GM12878 (cell line): Measurements from ENCODE around the gene LYPD6. TPM values are rescaled to one million over a fixed set of nuclear protein-coding genes. Genes with fewer than 3 reads are reported as not detected.

Source experiments
- ATAC-seq: fragments of 200-7000 bp; cut with Tn5 transposase; 3 replicates; pipeline ENCODE4 v1.9.1; 2020; ENCODE audit warnings: mild to moderate bottlenecking, moderate library complexity
- BruUV-seq: library from RNA; stranded (reverse); fragments of 400-500 nt; replicated peaks from 2 replicates; lab custom pipeline; 2021; lab: Mats Ljungman, UMichigan
- CTCF ChIA-PET: fragments of 300-600 bp; sonication (Branson Sonifier 250); formaldehyde crosslinking; extraction: SDS; loops from one replicate; lab custom pipeline; 2021; ENCODE audit warnings: inconsistent platforms; lab: Yijun Ruan, JAX
- POLR2A ChIA-PET: fragments of 350-600 bp; formaldehyde crosslinking; extraction: SDS; loops from one replicate; lab custom pipeline; 2021; ENCODE audit warnings: inconsistent platforms; lab: Charles Lee
- RAD21 ChIA-PET: fragments of 300-600 bp; sonication (Branson Sonifier 250); formaldehyde crosslinking; loops from one replicate; lab custom pipeline; 2023; ENCODE audit warnings: antibody characterized with exemption; ENCODE audit not compliant: unreplicated experiment; lab: Charles Lee
- SMC1A ChIA-PET: fragments of 300-600 bp; sonication (Branson Sonifier 250); formaldehyde crosslinking; loops from one replicate; lab custom pipeline; 2023; ENCODE audit not compliant: unreplicated experiment, uncharacterized antibody; lab: Charles Lee
- DNase-seq: peaks from one replicate; pipeline ENCODE4 v3.0.0-alpha.2; 2011; ENCODE audit warnings: low read depth, low spot score
- FAIRE-seq: peaks from 3 replicates; lab custom pipeline; 2011; peaks lifted over from hg19 to GRCh38; lab: Jason Lieb, UNC
- H2AFZ ChIP-seq: 2 replicates; pipeline ENCODE4 v1.6.0; 2011; ENCODE audit warnings: low read depth, low read length, control low read depth; ENCODE audit not compliant: control insufficient read depth
- H3K27ac ChIP-seq: 2 replicates; pipeline ENCODE4 v1.5.1; 2011; ENCODE audit warnings: control low read depth; ENCODE audit not compliant: control insufficient read depth, insufficient read depth
- H3K27me3 ChIP-seq, 2 experiments: replicated peaks in 1 of 2; 2 replicates each; pipeline versions ENCODE4 v1.6.0 to v1.6.1; 2011; ENCODE audit warnings: low read length in 1 of 2; ENCODE audit not compliant: control insufficient read depth in 2 of 2, insufficient read depth in 2 of 2
- H3K36me3 ChIP-seq, 2 experiments: 2 replicates each; pipeline ENCODE4 v1.5.1; 2011; ENCODE audit warnings: low read length in 1 of 2; ENCODE audit not compliant: control insufficient read depth in 2 of 2, insufficient read depth in 2 of 2
- H3K4me1 ChIP-seq: 2 replicates; pipeline ENCODE4 v1.6.1; 2011; ENCODE audit warnings: mild to moderate bottlenecking, low read length, moderate library complexity, mixed read lengths; ENCODE audit not compliant: control insufficient read depth, insufficient read depth
- H3K4me2 ChIP-seq: 2 replicates; pipeline ENCODE4 v1.6.0; 2011; ENCODE audit warnings: control low read depth; ENCODE audit not compliant: control insufficient read depth, insufficient read depth
- H3K4me3 ChIP-seq: fragments of 200-600 bp; sonication (generic); 2 replicates; pipeline ENCODE4 v1.5.1; 2016
- H3K79me2 ChIP-seq: 2 replicates; pipeline ENCODE4 v1.6.0; 2011; ENCODE audit warnings: low read length; ENCODE audit not compliant: control insufficient read depth, insufficient read depth
- H3K9ac ChIP-seq: 2 replicates; pipeline ENCODE4 v1.8.0; 2011; ENCODE audit warnings: low read length, control low read depth, mixed read lengths; ENCODE audit not compliant: control insufficient read depth, insufficient read depth
- H3K9me3 ChIP-seq: replicated peaks from 3 replicates; pipeline ENCODE4 v1.5.1; 2011; ENCODE audit warnings: mild to moderate bottlenecking, low read length; ENCODE audit not compliant: control insufficient read depth, insufficient read depth
- H4K20me1 ChIP-seq: 2 replicates; pipeline ENCODE4 v1.6.0; 2011; ENCODE audit not compliant: control insufficient read depth, insufficient read depth
- ASH2L ChIP-seq: fragments of 300-600, 200-600 bp; sonication (generic); IDR thresholded peaks from 2 replicates; pipeline ENCODE4 v1.6.1; 2017; ENCODE audit warnings: low read depth, mild to moderate bottlenecking, borderline replicate concordance
- ATF7 ChIP-seq: fragments of 450-650 bp; IDR thresholded peaks from 2 replicates; pipeline ENCODE4 v1.6.1; 2016; ENCODE audit warnings: low read depth, mild to moderate bottlenecking
- BRCA1 ChIP-seq: IDR thresholded peaks from 2 replicates; pipeline ENCODE4 v1.6.1; 2011; ENCODE audit warnings: low read depth, low read length, improper control_type of control experiment
- CREM ChIP-seq: IDR thresholded peaks from 2 replicates; pipeline ENCODE4 v1.6.1; 2014; ENCODE audit warnings: antibody characterized with exemption, low read depth
- DPF2 ChIP-seq: fragments of 450-650 bp; IDR thresholded peaks from 2 replicates; pipeline ENCODE4 v1.6.1; 2017; ENCODE audit warnings: mild to moderate bottlenecking
- FOXK2 ChIP-seq: fragments of 450-650 bp; IDR thresholded peaks from 2 replicates; pipeline ENCODE4 v1.6.1; 2017; ENCODE audit warnings: mild to moderate bottlenecking, moderate library complexity
- FOXM1 ChIP-seq: IDR thresholded peaks from 2 replicates; pipeline ENCODE4 v1.6.1; 2012; ENCODE audit warnings: low read depth, mild to moderate bottlenecking, inconsistent platforms, low read length, moderate library complexity
- HDAC6 ChIP-seq: fragments of 200-600 bp; sonication (generic); IDR thresholded peaks from one replicate; pipeline ENCODE4 v1.8.0; 2017; ENCODE audit warnings: antibody characterized with exemption; ENCODE audit not compliant: unreplicated experiment
- RFX5 ChIP-seq: IDR thresholded peaks from 2 replicates; pipeline ENCODE4 v1.6.1; 2011; ENCODE audit warnings: low read depth, low read length, improper control_type of control experiment
- TCF12 ChIP-seq: IDR thresholded peaks from 2 replicates; pipeline ENCODE4 v1.6.1; 2011; ENCODE audit warnings: low read depth, mild to moderate bottlenecking, low read length
- ZSCAN29 ChIP-seq: fragments of 450-650 bp; IDR thresholded peaks from 2 replicates; pipeline ENCODE4 v1.6.1; 2017; ENCODE audit warnings: mild to moderate bottlenecking, moderate library complexity
- WGBS: methylation state at CpG from one replicate; pipeline ENCODE4 v1.1.6; 2016; ENCODE audit warnings: low lambda C conversion rate; ENCODE audit not compliant: insufficient replicate concordance, insufficient coverage; ENCODE audit errors: missing lambda C conversion rate; 5-methylcytosine and 5-hydroxymethylcytosine counted together
- in situ Hi-C: fragments of 300-500 bp; cut with MboI; formaldehyde crosslinking; loops from 9 replicates; pipeline ENCODE4 v1.14.3; 2018; ENCODE audit warnings: mixed read lengths
- intact Hi-C: fragments of 100-400 bp; cut with micrococcal nuclease; formaldehyde crosslinking; loops from one replicate; pipeline ENCODE4 v1.14.2; 2022; ENCODE audit not compliant: unreplicated experiment
- polyA plus RNA-seq, 11 experiments: library from polyadenylated mRNA; depleted of rRNA in 4 of 11; unstranded in 6 of 11; stranded (reverse) in 5 of 11; fragments of >200 nt; fragmentation: Nextera tagmentation in 4 of 11; fragmentation: Illumina TruSeq in 1 of 11; extraction: Ambion mirVana in 4 of 11; extraction: Trizol in 1 of 11; gene quantifications; 1 replicate in 1 of 11; 2 replicates in 10 of 11; pipeline versions ENCODE4 v1.2.1 to v1.2.3, GENCODE V29; 2011 to 2016; ENCODE audit warnings: inconsistent platforms in 2 of 11, missing spikeins in 2 of 11, low read depth in 1 of 11
- total RNA-seq, 4 experiments: library from RNA; depleted of rRNA in 3 of 4; stranded (reverse); fragments of >200 nt in 3 of 4; fragmentation: Illumina TruSeq in 1 of 4; extraction: Trizol in 1 of 4; gene quantifications; 2 replicates each; pipeline versions ENCODE4 v1.2.1 to v1.2.3, GENCODE V29; 2013 to 2021
- TF ChIP-seq, protein P1 (sequence below): fragments of 450-650 bp; IDR thresholded peaks from 2 replicates; pipeline ENCODE4 v1.6.1; 2014; ENCODE audit warnings: mild to moderate bottlenecking

LYPD6 gene
- total and polyA plus RNA-seq, 10 of the 15 experiments (the other 5 are each of a cell fraction or from before 2014, with no cell fraction given): not detected

- H3K4me1 ChIP-seq: no peaks in the 10 kb centered on the region
- ChIA-PET SMC1A (no interaction called here), CTCF (no interaction called here), RAD21 (no interaction called here), POLR2A (no interaction called here)
- H3K4me3 ChIP-seq: no peak overlapping the region
- intact Hi-C loops: no loop called here
- ATAC-seq (no peak), DNase-seq (no peak), FAIRE-seq (no peak)
- no TSS peak for BruUV-seq
- no peak overlapping the region for H2AFZ ChIP-seq
- WGBS: 32% methylated on average over 7 of the region's 7 CpGs
- H4K20me1 ChIP-seq: no peaks in the 10 kb centered on the region
- H3K4me2 ChIP-seq: no peak overlapping the region
- TF ChIP-seq DPF2: no peak
- no peak for TF ChIP-seq ZSCAN29
- TF ChIP-seq, protein P1, sequence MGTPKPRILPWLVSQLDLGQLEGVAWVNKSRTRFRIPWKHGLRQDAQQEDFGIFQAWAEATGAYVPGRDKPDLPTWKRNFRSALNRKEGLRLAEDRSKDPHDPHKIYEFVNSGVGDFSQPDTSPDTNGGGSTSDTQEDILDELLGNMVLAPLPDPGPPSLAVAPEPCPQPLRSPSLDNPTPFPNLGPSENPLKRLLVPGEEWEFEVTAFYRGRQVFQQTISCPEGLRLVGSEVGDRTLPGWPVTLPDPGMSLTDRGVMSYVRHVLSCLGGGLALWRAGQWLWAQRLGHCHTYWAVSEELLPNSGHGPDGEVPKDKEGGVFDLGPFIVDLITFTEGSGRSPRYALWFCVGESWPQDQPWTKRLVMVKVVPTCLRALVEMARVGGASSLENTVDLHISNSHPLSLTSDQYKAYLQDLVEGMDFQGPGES: no peak
- no peaks in the 10 kb centered on the region for H3K79me2 ChIP-seq
- H3K9ac ChIP-seq: no peak overlapping the region
- H3K27ac ChIP-seq: no peak overlapping the region
- in situ Hi-C loops: no loop called here
- no peaks in the 10 kb centered on the region for H3K27me3 ChIP-seq
- H3K9me3 ChIP-seq: no peaks in the 10 kb centered on the region
- H3K36me3 ChIP-seq: no peaks in the 10 kb centered on the region
Measured at GRCh38 chr2:149470046-149470445, 139.7 kb downstream of the LYPD6 start.

GRCh38 chr2:149472413-149472812, 142.0 kb downstream of the LYPD6 start:
- intact Hi-C loops: no loop called here
- RAD21 ChIA-PET: no interaction called here

More at GRCh38 chr2:149472413-149472812, 142.0 kb downstream of the LYPD6 start:
- H3K9ac ChIP-seq: no peak overlapping the region
- H3K9me3 ChIP-seq: no peaks in the 10 kb centered on the region
- H3K27ac ChIP-seq: no peak overlapping the region
- DNase-seq (no peak), FAIRE-seq (no peak), ATAC-seq (no peak)
- POLR2A ChIA-PET: no interaction called here
- no TSS peak for BruUV-seq
- no peaks in the 10 kb centered on the region for H3K27me3 ChIP-seq
- H4K20me1 ChIP-seq: no peaks in the 10 kb centered on the region
- in situ Hi-C loops: no loop called here
- H2AFZ ChIP-seq: no peak overlapping the region
- H3K36me3 ChIP-seq: no peaks in the 10 kb centered on the region
- CTCF ChIA-PET: no interaction called here
- WGBS: 17% methylated on average over 2 of the region's 2 CpGs
- no peaks in the 10 kb centered on the region for H3K79me2 ChIP-seq
- no peak for TF ChIP-seq RFX5
- TF ChIP-seq ZSCAN29: no peak
- TF ChIP-seq ASH2L: no peak
- TF ChIP-seq BRCA1: no peak
- no peak for TF ChIP-seq CREM
- TF ChIP-seq FOXM1: no peak
- TF ChIP-seq TCF12: no peak
- TF ChIP-seq HDAC6: no peak
- TF ChIP-seq FOXK2: no peak
- no peak for TF ChIP-seq ATF7
- H3K4me2 ChIP-seq: no peak overlapping the region
- no peaks in the 10 kb centered on the region for H3K4me1 ChIP-seq
- SMC1A ChIA-PET: no interaction called here
- H3K4me3 ChIP-seq: no peak overlapping the region
